ENCODE measurements around the gene DNAH2.

The DNAH2 gene

GRCh38 chr17:7841396-7841914 lies 123.9 kb downstream of the DNAH2 start:
- DNase-seq, result peak; percentile 91 to 94

GRCh38 chr17:7841915-7842379 lies 124.4 kb downstream of the DNAH2 start:
- DNase-seq, result peak; percentile 86 to 89

GRCh38 chr17:7842380-7843256 lies 125.1 kb downstream of the DNAH2 start:
- peak; percentile 95 to 98 for DNase-seq

GRCh38 chr17:7843257-7843535 lies 125.7 kb downstream of the DNAH2 start:
- no peak for DNase-seq

- peak; percentile 91 to 92 for DNase-seq
These were observed 126.2 kb downstream of the DNAH2 start for GRCh38 chr17:7843536-7844291.

GRCh38 chr17:7844292-7845154 lies 127.0 kb downstream of the DNAH2 start:
- DNase-seq, result peak; percentile 85 to 86

- no peak for DNase-seq
These were observed 128.0 kb downstream of the DNAH2 start for GRCh38 chr17:7845359-7846062.

GRCh38 chr17:7846063-7846735 lies 128.7 kb downstream of the DNAH2 start:
- DNase-seq, result no peak

GRCh38 chr17:7846765-7847661 lies 129.5 kb downstream of the DNAH2 start:
- no peak for DNase-seq

GRCh38 chr17:7848131-7848579 lies 130.6 kb downstream of the DNAH2 start:
- no peak for DNase-seq

- no peak for DNase-seq
These were observed 131.2 kb downstream of the DNAH2 start for GRCh38 chr17:7848739-7849129.

GRCh38 chr17:7849130-7849750 lies 131.7 kb downstream of the DNAH2 start:
- DNase-seq, result no peak

- DNase-seq, result no peak
These were observed 132.4 kb downstream of the DNAH2 start for GRCh38 chr17:7849751-7850504.

- DNase-seq, result peak in 1 of 2 donors; percentile 11
These were observed 133.3 kb downstream of the DNAH2 start for GRCh38 chr17:7850701-7851437.

- peak; percentile 94 to 97 for DNase-seq
These were observed 134.1 kb downstream of the DNAH2 start for GRCh38 chr17:7851438-7852261.

GRCh38 chr17:7852262-7852670 lies 134.7 kb downstream of the DNAH2 start:
- peak in 1 of 2 donors; percentile 24 for DNase-seq

GRCh38 chr17:7852919-7853690 lies 135.6 kb downstream of the DNAH2 start:
- peak in 1 of 2 donors; percentile 19 for DNase-seq
